Ishikawa (cell line): ENCODE measurements around the gene NDUFA11.

ENCODE experiments used
- CEBPB ChIP-seq: IDR thresholded peaks from 2 replicates; pipeline ENCODE4 v1.6.1; 2012
- CREB1 ChIP-seq: IDR thresholded peaks from 2 replicates; pipeline ENCODE4 v1.6.1; 2012; ENCODE audit warnings: low read depth
- EGR1 ChIP-seq: IDR thresholded peaks from 2 replicates; pipeline ENCODE4 v1.6.1; 2012
- EP300 ChIP-seq: IDR thresholded peaks from 2 replicates; pipeline ENCODE4 v1.6.1; 2012; ENCODE audit warnings: borderline replicate concordance
- FOXM1 ChIP-seq: IDR thresholded peaks from 2 replicates; pipeline ENCODE4 v1.6.1; 2012; ENCODE audit warnings: low read depth, borderline replicate concordance
- RAD21 ChIP-seq: IDR thresholded peaks from 2 replicates; pipeline ENCODE4 v1.6.1; 2012; ENCODE audit warnings: low read depth
- TAF1 ChIP-seq: IDR thresholded peaks from 2 replicates; pipeline ENCODE4 v1.6.1; 2012; ENCODE audit warnings: low read depth, mild to moderate bottlenecking
- TCF12 ChIP-seq: IDR thresholded peaks from 2 replicates; pipeline ENCODE4 v1.6.1; 2012; ENCODE audit warnings: low read depth
- TEAD4 ChIP-seq: IDR thresholded peaks from 2 replicates; pipeline ENCODE4 v1.6.1; 2012
- YY1 ChIP-seq: IDR thresholded peaks from 2 replicates; pipeline ENCODE4 v1.6.1; 2012; ENCODE audit warnings: low read depth
- ZBTB7A ChIP-seq: IDR thresholded peaks from 2 replicates; pipeline ENCODE4 v1.6.1; 2012; ENCODE audit warnings: low read depth
- TF ChIP-seq, protein P1 (sequence below): IDR thresholded peaks from 2 replicates; pipeline ENCODE4 v1.6.1; 2012; ENCODE audit warnings: low read depth, mild to moderate bottlenecking
- TF ChIP-seq, protein P2 (sequence below): IDR thresholded peaks from 2 replicates; pipeline ENCODE4 v1.6.1; 2012
- TF ChIP-seq, protein P3 (sequence below): IDR thresholded peaks from 2 replicates; pipeline ENCODE4 v1.6.1; 2012

DNA sequence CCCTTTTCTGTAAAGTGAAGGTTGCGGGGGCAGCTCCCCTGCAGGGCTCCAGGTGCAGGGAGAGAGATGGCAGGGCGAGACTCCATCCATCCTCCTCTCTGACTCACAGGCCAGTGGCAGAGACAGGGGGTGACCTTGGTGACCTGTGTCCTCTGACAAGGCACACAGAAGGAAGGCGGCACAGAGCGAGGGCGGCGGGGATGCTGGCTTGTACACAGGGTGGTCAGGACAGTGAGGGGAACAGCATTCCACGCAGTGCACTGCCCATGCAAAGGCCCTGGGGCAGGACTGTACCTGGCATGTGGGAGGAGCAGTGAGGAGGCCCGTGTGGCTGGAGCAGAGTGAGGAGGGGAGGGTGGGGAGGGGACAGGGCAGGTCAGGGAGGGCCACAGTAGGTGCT, 7.7 kb downstream of the NDUFA11 start:
- TF ChIP-seq, protein P1, sequence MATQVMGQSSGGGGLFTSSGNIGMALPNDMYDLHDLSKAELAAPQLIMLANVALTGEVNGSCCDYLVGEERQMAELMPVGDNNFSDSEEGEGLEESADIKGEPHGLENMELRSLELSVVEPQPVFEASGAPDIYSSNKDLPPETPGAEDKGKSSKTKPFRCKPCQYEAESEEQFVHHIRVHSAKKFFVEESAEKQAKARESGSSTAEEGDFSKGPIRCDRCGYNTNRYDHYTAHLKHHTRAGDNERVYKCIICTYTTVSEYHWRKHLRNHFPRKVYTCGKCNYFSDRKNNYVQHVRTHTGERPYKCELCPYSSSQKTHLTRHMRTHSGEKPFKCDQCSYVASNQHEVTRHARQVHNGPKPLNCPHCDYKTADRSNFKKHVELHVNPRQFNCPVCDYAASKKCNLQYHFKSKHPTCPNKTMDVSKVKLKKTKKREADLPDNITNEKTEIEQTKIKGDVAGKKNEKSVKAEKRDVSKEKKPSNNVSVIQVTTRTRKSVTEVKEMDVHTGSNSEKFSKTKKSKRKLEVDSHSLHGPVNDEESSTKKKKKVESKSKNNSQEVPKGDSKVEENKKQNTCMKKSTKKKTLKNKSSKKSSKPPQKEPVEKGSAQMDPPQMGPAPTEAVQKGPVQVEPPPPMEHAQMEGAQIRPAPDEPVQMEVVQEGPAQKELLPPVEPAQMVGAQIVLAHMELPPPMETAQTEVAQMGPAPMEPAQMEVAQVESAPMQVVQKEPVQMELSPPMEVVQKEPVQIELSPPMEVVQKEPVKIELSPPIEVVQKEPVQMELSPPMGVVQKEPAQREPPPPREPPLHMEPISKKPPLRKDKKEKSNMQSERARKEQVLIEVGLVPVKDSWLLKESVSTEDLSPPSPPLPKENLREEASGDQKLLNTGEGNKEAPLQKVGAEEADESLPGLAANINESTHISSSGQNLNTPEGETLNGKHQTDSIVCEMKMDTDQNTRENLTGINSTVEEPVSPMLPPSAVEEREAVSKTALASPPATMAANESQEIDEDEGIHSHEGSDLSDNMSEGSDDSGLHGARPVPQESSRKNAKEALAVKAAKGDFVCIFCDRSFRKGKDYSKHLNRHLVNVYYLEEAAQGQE: no peak
- TF ChIP-seq, protein P2, sequence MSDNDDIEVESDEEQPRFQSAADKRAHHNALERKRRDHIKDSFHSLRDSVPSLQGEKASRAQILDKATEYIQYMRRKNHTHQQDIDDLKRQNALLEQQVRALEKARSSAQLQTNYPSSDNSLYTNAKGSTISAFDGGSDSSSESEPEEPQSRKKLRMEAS: no peak
- no peak for TF ChIP-seq FOXM1
- TF ChIP-seq CEBPB: no peak
- no peak for TF ChIP-seq YY1
- no peak for TF ChIP-seq CREB1
- no peak for TF ChIP-seq TAF1
- TF ChIP-seq TCF12: no peak
- TF ChIP-seq RAD21: no peak
- no peak for TF ChIP-seq ZBTB7A
- no peak for TF ChIP-seq EP300
- no peak for TF ChIP-seq TEAD4
- no peak for TF ChIP-seq EGR1
- TF ChIP-seq, protein P3, sequence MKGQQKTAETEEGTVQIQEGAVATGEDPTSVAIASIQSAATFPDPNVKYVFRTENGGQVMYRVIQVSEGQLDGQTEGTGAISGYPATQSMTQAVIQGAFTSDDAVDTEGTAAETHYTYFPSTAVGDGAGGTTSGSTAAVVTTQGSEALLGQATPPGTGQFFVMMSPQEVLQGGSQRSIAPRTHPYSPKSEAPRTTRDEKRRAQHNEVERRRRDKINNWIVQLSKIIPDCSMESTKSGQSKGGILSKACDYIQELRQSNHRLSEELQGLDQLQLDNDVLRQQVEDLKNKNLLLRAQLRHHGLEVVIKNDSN: no peak
